HG02588 (cell line): ENCODE data around the gene MEGF6.

Experiments
- ATAC-seq: cut with Tn5 transposase; IDR thresholded peaks from one replicate; pipeline ENCODE4 v1.9.1; 2021; ENCODE audit warnings: mild to moderate bottlenecking, moderate library complexity; ENCODE audit not compliant: unreplicated experiment

Gene MEGF6

GRCh38 chr1:3556336-3556735 lies 55.0 kb downstream of the MEGF6 start:
- ATAC-seq = no peak

GRCh38 chr1:3555131-3555920 lies 56.0 kb downstream of the MEGF6 start:
- no peak for ATAC-seq

GRCh38 chr1:3553940-3554223 lies 57.4 kb downstream of the MEGF6 start:
- ATAC-seq = no peak

- ATAC-seq = no peak
These were observed 58.0 kb downstream of the MEGF6 start for GRCh38 chr1:3553166-3553939.

GRCh38 chr1:3552751-3553150 lies 58.6 kb downstream of the MEGF6 start:
- ATAC-seq = no peak

- ATAC-seq = no peak
These were observed 59.1 kb downstream of the MEGF6 start for GRCh38 chr1:3552176-3552575.

- no peak for ATAC-seq
These were observed 59.6 kb downstream of the MEGF6 start for GRCh38 chr1:3551711-3552110.

GRCh38 chr1:3551290-3551678 lies 60.0 kb downstream of the MEGF6 start:
- no peak for ATAC-seq

- no peak for ATAC-seq
These were observed 60.6 kb downstream of the MEGF6 start for GRCh38 chr1:3550511-3551289.

GRCh38 chr1:3548895-3549294 lies 62.4 kb downstream of the MEGF6 start:
- ATAC-seq = no peak

GRCh38 chr1:3548156-3548893 lies 63.0 kb downstream of the MEGF6 start:
- ATAC-seq = no peak

- no peak for ATAC-seq
These were observed 64.0 kb downstream of the MEGF6 start for GRCh38 chr1:3547055-3548005.

- ATAC-seq = no peak
These were observed 65.3 kb downstream of the MEGF6 start for GRCh38 chr1:3546048-3546384.

- ATAC-seq = no peak
These were observed 65.8 kb downstream of the MEGF6 start for GRCh38 chr1:3545363-3546047.

- ATAC-seq = no peak
These were observed 67.0 kb downstream of the MEGF6 start for GRCh38 chr1:3544040-3544977.

- ATAC-seq = no peak
These were observed 68.0 kb downstream of the MEGF6 start for GRCh38 chr1:3543076-3544039.

- no peak for ATAC-seq
These were observed 68.6 kb downstream of the MEGF6 start for GRCh38 chr1:3542676-3543075.
